WTC11 (cell line): ENCODE results near the gene RFX8.
A peak's percentile ranks its signal among the peaks of the same experiment; 100 is the strongest.

ENCODE experiments used
- GABPB1 ChIP-seq: sonication (generic); formaldehyde crosslinking; IDR thresholded peaks from 2 replicates; pipeline ENCODE4 v1.8.1; 2023; ENCODE audit warnings: mild to moderate bottlenecking, missing genetic modification reagents
- GTF2I ChIP-seq: fragments of 250-450 bp; sonication (Bioruptor Pico); conservative IDR thresholded peaks from 2 replicates; pipeline ENCODE4 v1.4.0; 2021; ENCODE audit warnings: mild to moderate bottlenecking
- KAT7 ChIP-seq: sonication (generic); formaldehyde crosslinking; IDR thresholded peaks from 2 replicates; pipeline ENCODE4 v1.8.1; 2023; ENCODE audit warnings: missing genetic modification reagents, mild to moderate bottlenecking, borderline replicate concordance
- MXD4 ChIP-seq: fragments of 250-450 bp; sonication (Bioruptor Pico); IDR thresholded peaks from 2 replicates; pipeline ENCODE4 v1.8.0; 2021; ENCODE audit warnings: mild to moderate bottlenecking, moderate library complexity, borderline replicate concordance
- NR1H2 ChIP-seq: sonication (generic); formaldehyde crosslinking; IDR thresholded peaks from 2 replicates; pipeline ENCODE4 v1.9.0; 2021; ENCODE audit warnings: mild to moderate bottlenecking, moderate library complexity, missing genetic modification reagents
- SP1 ChIP-seq: sonication (generic); formaldehyde crosslinking; conservative IDR thresholded peaks from 2 replicates; pipeline ENCODE4 v1.8.1; 2022; ENCODE audit warnings: missing genetic modification reagents
- TF ChIP-seq, protein P1 (sequence below): fragments of 200-600 bp; IDR thresholded peaks from 2 replicates; pipeline ENCODE4 v1.8.0; 2022; ENCODE audit warnings: antibody characterized with exemption
- TF ChIP-seq, protein P2 (sequence below): sonication (generic); formaldehyde crosslinking; IDR thresholded peaks from 2 replicates; pipeline ENCODE4 v1.8.1; 2022; ENCODE audit warnings: mild to moderate bottlenecking, missing genetic modification reagents, moderate library complexity, borderline replicate concordance
- TF ChIP-seq, protein P3 (sequence below): sonication (generic); formaldehyde crosslinking; IDR thresholded peaks from 2 replicates; pipeline ENCODE4 v1.8.0; 2022; ENCODE audit warnings: mild to moderate bottlenecking, missing genetic modification reagents
- TF ChIP-seq, protein P4 (sequence below): sonication (generic); formaldehyde crosslinking; IDR thresholded peaks from 2 replicates; pipeline ENCODE4 v1.8.0; 2022; ENCODE audit warnings: missing genetic modification reagents
- TF ChIP-seq, protein P5 (sequence below): sonication (generic); formaldehyde crosslinking; IDR thresholded peaks from 2 replicates; pipeline ENCODE4 v1.8.1; 2022; ENCODE audit warnings: low read depth, mild to moderate bottlenecking, moderate library complexity, missing genetic modification reagents, borderline replicate concordance
- TF ChIP-seq, protein P6 (sequence below): fragments of 250-450 bp; sonication (Bioruptor Pico); IDR thresholded peaks from 2 replicates; pipeline ENCODE4 v1.9.0; 2021; ENCODE audit warnings: mild to moderate bottlenecking

DNA sequence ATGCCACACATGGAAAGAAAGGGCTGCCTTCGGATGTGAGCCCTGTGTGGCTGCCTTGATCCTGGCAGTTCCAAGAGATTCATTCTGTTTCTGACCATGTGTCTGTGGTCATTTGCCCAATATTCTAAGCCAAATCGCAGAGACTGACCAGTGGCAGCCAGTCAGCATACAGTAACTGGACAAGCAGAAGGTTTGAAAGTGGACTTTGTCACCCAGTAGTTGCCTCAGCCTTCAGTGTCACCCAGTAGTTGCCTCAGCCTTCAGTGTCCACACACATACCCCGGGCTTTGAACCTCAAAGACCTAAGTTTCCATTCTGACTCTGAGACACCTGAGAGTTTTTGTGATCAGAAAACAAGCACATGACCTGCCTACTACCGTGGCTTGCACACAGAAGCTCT lies 5.0 kb downstream of the RFX8 start:
- TF ChIP-seq, protein P1, sequence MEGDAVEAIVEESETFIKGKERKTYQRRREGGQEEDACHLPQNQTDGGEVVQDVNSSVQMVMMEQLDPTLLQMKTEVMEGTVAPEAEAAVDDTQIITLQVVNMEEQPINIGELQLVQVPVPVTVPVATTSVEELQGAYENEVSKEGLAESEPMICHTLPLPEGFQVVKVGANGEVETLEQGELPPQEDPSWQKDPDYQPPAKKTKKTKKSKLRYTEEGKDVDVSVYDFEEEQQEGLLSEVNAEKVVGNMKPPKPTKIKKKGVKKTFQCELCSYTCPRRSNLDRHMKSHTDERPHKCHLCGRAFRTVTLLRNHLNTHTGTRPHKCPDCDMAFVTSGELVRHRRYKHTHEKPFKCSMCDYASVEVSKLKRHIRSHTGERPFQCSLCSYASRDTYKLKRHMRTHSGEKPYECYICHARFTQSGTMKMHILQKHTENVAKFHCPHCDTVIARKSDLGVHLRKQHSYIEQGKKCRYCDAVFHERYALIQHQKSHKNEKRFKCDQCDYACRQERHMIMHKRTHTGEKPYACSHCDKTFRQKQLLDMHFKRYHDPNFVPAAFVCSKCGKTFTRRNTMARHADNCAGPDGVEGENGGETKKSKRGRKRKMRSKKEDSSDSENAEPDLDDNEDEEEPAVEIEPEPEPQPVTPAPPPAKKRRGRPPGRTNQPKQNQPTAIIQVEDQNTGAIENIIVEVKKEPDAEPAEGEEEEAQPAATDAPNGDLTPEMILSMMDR = no peak
- TF ChIP-seq, protein P2, sequence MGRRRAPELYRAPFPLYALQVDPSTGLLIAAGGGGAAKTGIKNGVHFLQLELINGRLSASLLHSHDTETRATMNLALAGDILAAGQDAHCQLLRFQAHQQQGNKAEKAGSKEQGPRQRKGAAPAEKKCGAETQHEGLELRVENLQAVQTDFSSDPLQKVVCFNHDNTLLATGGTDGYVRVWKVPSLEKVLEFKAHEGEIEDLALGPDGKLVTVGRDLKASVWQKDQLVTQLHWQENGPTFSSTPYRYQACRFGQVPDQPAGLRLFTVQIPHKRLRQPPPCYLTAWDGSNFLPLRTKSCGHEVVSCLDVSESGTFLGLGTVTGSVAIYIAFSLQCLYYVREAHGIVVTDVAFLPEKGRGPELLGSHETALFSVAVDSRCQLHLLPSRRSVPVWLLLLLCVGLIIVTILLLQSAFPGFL = no peak
- TF ChIP-seq, protein P3, sequence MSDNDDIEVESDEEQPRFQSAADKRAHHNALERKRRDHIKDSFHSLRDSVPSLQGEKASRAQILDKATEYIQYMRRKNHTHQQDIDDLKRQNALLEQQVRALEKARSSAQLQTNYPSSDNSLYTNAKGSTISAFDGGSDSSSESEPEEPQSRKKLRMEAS (CRISPR knock-in tag) = no peak
- TF ChIP-seq GTF2I (CRISPR knock-in tag) (no peak), GABPB1 (CRISPR knock-in tag) (peak; percentile 91), SP1 (CRISPR knock-in tag) (no peak), MXD4 (CRISPR knock-in tag) (no peak), KAT7 (CRISPR knock-in tag) (no peak), NR1H2 (CRISPR knock-in tag) (no peak)
- TF ChIP-seq, protein P4, sequence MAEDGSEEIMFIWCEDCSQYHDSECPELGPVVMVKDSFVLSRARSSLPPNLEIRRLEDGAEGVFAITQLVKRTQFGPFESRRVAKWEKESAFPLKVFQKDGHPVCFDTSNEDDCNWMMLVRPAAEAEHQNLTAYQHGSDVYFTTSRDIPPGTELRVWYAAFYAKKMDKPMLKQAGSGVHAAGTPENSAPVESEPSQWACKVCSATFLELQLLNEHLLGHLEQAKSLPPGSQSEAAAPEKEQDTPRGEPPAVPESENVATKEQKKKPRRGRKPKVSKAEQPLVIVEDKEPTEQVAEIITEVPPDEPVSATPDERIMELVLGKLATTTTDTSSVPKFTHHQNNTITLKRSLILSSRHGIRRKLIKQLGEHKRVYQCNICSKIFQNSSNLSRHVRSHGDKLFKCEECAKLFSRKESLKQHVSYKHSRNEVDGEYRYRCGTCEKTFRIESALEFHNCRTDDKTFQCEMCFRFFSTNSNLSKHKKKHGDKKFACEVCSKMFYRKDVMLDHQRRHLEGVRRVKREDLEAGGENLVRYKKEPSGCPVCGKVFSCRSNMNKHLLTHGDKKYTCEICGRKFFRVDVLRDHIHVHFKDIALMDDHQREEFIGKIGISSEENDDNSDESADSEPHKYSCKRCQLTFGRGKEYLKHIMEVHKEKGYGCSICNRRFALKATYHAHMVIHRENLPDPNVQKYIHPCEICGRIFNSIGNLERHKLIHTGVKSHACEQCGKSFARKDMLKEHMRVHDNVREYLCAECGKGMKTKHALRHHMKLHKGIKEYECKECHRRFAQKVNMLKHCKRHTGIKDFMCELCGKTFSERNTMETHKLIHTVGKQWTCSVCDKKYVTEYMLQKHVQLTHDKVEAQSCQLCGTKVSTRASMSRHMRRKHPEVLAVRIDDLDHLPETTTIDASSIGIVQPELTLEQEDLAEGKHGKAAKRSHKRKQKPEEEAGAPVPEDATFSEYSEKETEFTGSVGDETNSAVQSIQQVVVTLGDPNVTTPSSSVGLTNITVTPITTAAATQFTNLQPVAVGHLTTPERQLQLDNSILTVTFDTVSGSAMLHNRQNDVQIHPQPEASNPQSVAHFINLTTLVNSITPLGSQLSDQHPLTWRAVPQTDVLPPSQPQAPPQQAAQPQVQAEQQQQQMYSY (CRISPR knock-in tag) = no peak
- TF ChIP-seq, protein P5, sequence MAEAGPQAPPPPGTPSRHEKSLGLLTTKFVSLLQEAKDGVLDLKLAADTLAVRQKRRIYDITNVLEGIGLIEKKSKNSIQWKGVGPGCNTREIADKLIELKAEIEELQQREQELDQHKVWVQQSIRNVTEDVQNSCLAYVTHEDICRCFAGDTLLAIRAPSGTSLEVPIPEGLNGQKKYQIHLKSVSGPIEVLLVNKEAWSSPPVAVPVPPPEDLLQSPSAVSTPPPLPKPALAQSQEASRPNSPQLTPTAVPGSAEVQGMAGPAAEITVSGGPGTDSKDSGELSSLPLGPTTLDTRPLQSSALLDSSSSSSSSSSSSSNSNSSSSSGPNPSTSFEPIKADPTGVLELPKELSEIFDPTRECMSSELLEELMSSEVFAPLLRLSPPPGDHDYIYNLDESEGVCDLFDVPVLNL (CRISPR knock-in tag) = no peak
- TF ChIP-seq, protein P6, sequence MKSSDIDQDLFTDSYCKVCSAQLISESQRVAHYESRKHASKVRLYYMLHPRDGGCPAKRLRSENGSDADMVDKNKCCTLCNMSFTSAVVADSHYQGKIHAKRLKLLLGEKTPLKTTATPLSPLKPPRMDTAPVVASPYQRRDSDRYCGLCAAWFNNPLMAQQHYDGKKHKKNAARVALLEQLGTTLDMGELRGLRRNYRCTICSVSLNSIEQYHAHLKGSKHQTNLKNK (CRISPR knock-in tag) = no peak
